ENCODE data around the gene PTHLH. TPM values are rescaled to one million over a fixed set of nuclear protein-coding genes. Genes with fewer than 3 reads are reported as not detected.

The PTHLH gene
- total RNA-seq, 1 experiment from 2014 or later: not detected

- H3K9me3 Mint-ChIP-seq (ENCODE audit: unreplicated experiment): no peaks in the 10 kb centered on the region
- no peak overlapping the region for H3K4me3 ChIP-seq (ENCODE audit: low read depth, low read length)
- H3K27me3 ChIP-seq (replicated peaks; ENCODE audit: control insufficient read depth, insufficient read depth, low read length): no peaks in the 10 kb centered on the region
- POLR2A ChIA-PET: no interaction called here
- no peaks in the 10 kb centered on the region for H3K4me1 ChIP-seq
- H3K27me3 Mint-ChIP-seq (ENCODE audit: insufficient read depth, unreplicated experiment): no peaks in the 10 kb centered on the region
- H3K36me3 Mint-ChIP-seq (ENCODE audit: insufficient read depth, unreplicated experiment): no peaks in the 10 kb centered on the region
- DNase-seq: no peak
- no peaks in the 10 kb centered on the region for H3K36me3 ChIP-seq (ENCODE audit: control insufficient read depth, insufficient read depth, low read length)
- CTCF ChIA-PET: no interaction called here
- no TSS peak for BruUV-seq (replicated peaks)
- H3K27ac Mint-ChIP-seq (ENCODE audit: unreplicated experiment): no peak overlapping the region
- intact Hi-C loops (cut with micrococcal nuclease; ENCODE audit: unreplicated experiment): no loop called here
- H3K9me3 ChIP-seq: no peaks in the 10 kb centered on the region
- H3K4me3 Mint-ChIP-seq (ENCODE audit: unreplicated experiment): no peak overlapping the region
- TF ChIP-seq, protein P1, sequence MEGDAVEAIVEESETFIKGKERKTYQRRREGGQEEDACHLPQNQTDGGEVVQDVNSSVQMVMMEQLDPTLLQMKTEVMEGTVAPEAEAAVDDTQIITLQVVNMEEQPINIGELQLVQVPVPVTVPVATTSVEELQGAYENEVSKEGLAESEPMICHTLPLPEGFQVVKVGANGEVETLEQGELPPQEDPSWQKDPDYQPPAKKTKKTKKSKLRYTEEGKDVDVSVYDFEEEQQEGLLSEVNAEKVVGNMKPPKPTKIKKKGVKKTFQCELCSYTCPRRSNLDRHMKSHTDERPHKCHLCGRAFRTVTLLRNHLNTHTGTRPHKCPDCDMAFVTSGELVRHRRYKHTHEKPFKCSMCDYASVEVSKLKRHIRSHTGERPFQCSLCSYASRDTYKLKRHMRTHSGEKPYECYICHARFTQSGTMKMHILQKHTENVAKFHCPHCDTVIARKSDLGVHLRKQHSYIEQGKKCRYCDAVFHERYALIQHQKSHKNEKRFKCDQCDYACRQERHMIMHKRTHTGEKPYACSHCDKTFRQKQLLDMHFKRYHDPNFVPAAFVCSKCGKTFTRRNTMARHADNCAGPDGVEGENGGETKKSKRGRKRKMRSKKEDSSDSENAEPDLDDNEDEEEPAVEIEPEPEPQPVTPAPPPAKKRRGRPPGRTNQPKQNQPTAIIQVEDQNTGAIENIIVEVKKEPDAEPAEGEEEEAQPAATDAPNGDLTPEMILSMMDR (IDR thresholded peaks at IDR 0.05; ENCODE audit: insufficient read depth in 1 of 2, low read depth in 1 of 2, low read length in 1 of 2, severe bottlenecking in 1 of 2, unreplicated experiment in 1 of 2): no peak
- peaks cover 7% of the 10 kb centered on the region for H3K4me1 Mint-ChIP-seq (ENCODE audit: low read depth, unreplicated experiment)
Measured at GRCh38 chr12:27927347-27927746, 45.2 kb downstream of the PTHLH start.

DNA sequence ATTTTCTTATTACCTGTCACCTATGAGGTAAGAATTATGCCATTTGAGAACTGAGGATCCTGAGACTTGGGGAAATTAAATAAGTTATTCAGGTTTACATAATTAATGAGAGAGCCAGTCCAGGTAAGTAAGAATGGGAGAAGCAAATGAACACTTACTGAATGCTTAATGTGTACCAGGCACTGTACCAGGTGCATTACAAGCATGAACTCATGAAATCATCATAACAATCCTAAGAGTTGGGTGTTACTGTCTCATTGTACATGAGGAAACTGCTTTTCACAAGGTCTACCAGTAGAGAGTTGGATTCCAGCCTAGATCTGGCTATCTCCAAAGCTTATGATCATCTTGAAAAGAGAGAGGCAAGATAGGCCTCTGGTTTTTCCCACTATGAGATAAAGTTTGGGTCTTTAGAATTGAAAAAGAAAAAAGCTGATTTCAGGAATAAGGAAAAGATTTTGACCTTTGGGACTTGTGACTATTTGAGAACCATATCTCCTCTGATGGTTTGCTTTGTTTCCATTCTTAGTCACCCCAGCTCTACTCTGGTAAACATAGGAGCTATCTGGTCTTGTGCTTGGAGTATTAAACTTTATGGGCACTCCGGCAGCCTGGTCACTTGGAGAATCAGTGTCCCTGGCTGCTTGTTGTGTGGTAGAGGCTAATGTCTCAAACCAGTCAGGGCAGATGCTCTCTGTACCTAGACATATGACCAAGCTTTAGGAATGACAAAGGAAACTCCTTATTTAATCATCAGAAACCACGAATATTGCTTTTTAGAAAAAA lies 48.0 kb downstream of the PTHLH start:
- Histone ChIP-seq H3K9me3 (no peaks in the 10 kb centered on the region), H3K27me3 (replicated peaks; ENCODE audit: control insufficient read depth, insufficient read depth, low read length) (no peaks in the 10 kb centered on the region), H3K4me3 (ENCODE audit: low read depth, low read length) (no peak overlapping the region), H3K36me3 (ENCODE audit: control insufficient read depth, insufficient read depth, low read length) (no peaks in the 10 kb centered on the region), H3K4me1 (no peaks in the 10 kb centered on the region)
- no TSS peak for BruUV-seq (replicated peaks)
- intact Hi-C loops (cut with micrococcal nuclease; ENCODE audit: unreplicated experiment): no loop called here
- ChIA-PET CTCF (no interaction called here), POLR2A (interaction anchor here (0.6 kb wide), 1 partner anchor 28 kb away, joined by 4 read pairs; no protein-coding TSS in a partner anchor)
- no peaks in the 10 kb centered on the region for H3K9me3 Mint-ChIP-seq (ENCODE audit: unreplicated experiment)
- no peaks in the 10 kb centered on the region for H3K27me3 Mint-ChIP-seq (ENCODE audit: insufficient read depth, unreplicated experiment)
- H3K36me3 Mint-ChIP-seq (ENCODE audit: insufficient read depth, unreplicated experiment): no peaks in the 10 kb centered on the region
- H3K4me1 Mint-ChIP-seq (ENCODE audit: low read depth, unreplicated experiment): peaks cover 7% of the 10 kb centered on the region
- H3K4me3 Mint-ChIP-seq (ENCODE audit: unreplicated experiment): no peak overlapping the region
- TF ChIP-seq, protein P1 (IDR thresholded peaks at IDR 0.05; ENCODE audit: insufficient read depth in 1 of 2, low read depth in 1 of 2, low read length in 1 of 2, severe bottlenecking in 1 of 2, unreplicated experiment in 1 of 2): no peak
- DNase-seq: no peak
- no peak overlapping the region for H3K27ac Mint-ChIP-seq (ENCODE audit: unreplicated experiment)

DNA sequence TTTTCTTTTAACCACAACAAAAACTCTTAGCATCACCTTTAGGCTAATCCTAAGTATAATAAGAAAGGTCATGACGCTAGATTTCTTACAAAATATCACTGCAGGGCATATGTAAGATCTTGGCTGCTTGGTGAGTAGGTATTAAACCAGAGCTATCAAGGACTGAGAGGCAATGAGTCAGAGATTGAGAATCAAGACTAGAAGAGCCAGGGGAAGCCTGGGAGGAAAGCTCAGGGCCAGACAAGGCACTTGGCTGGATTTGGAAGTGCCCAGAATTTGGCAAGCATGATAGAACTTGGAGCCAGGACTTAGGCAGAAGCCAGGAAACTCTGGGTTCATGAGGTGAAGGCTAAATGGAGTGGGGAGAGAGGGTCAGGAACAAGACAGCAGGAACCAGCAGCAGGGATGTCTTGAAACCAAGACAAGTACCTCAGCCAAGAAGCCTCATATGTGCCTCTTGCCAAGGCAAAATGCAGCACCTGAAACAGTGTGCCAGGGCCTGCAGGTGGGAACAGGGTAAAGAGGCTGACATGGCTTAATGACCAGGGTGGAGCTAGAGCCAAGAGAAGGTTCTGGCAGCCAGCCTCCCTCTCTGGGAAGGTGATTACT lies 49.9 kb downstream of the PTHLH start:
- TF ChIP-seq, protein P1 (IDR thresholded peaks at IDR 0.05; ENCODE audit: insufficient read depth in 1 of 2, low read depth in 1 of 2, low read length in 1 of 2, severe bottlenecking in 1 of 2, unreplicated experiment in 1 of 2): no peak
- H3K36me3 ChIP-seq (ENCODE audit: control insufficient read depth, insufficient read depth, low read length): no peaks in the 10 kb centered on the region
- BruUV-seq (replicated peaks): no TSS peak
- Mint-ChIP-seq H3K4me1 (ENCODE audit: low read depth, unreplicated experiment) (peaks cover 18% of the 10 kb centered on the region), H3K4me3 (ENCODE audit: unreplicated experiment) (no peak overlapping the region), H3K27me3 (ENCODE audit: insufficient read depth, unreplicated experiment) (no peaks in the 10 kb centered on the region), H3K36me3 (ENCODE audit: insufficient read depth, unreplicated experiment) (no peaks in the 10 kb centered on the region), H3K9me3 (ENCODE audit: unreplicated experiment) (no peaks in the 10 kb centered on the region), H3K27ac (ENCODE audit: unreplicated experiment) (no peak overlapping the region)
- H3K9me3 ChIP-seq: no peaks in the 10 kb centered on the region; the same call in 1 of the 2 replicates
- no peak overlapping the region for H3K4me3 ChIP-seq (ENCODE audit: low read depth, low read length)
- POLR2A ChIA-PET: no interaction called here
- H3K4me1 ChIP-seq: peaks cover 11% of the 10 kb centered on the region
- DNase-seq: no peak
- intact Hi-C loops (cut with micrococcal nuclease; ENCODE audit: unreplicated experiment): no loop called here
- CTCF ChIA-PET: no interaction called here
- H3K27me3 ChIP-seq (replicated peaks; ENCODE audit: control insufficient read depth, insufficient read depth, low read length): no peaks in the 10 kb centered on the region
